ENCODE results near the gene XPO4.

DNA sequence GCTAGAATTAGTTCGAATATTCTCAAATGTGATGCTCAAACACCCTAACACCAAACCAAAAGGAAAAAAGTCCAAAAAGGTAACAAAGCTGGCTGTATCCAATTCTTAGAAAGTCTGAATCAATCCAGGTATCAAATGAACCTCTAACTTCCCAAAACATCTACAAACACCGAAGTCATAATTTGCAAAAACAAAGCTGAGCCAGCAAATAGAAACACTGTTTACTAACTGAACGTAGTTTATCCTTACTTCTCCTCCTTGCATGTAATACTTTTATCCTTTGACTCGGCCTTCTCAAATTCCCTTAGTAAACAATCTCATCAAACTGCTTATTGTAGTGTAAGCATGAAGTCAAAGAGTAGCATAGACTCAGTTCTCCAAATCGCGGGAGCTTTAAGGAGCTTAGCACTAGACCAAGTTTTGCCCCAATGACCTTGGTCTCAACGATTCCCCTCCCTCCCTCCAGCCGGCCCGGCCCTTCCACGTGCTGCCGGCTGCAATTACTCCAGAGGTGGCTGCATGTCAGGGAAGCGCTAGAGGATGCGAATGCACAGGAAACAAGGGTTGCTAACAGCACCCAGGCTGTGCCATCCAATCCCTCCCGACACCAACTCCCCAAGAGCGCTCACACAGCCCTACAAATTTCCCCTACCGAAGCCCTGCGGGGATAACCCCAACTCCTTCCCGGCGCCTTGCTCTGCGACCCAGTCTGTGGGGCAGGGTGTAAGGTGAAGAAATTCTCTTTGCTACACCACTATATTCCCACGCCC lies 693 bp downstream of the XPO4 start:
- TF ChIP-seq, protein P1, sequence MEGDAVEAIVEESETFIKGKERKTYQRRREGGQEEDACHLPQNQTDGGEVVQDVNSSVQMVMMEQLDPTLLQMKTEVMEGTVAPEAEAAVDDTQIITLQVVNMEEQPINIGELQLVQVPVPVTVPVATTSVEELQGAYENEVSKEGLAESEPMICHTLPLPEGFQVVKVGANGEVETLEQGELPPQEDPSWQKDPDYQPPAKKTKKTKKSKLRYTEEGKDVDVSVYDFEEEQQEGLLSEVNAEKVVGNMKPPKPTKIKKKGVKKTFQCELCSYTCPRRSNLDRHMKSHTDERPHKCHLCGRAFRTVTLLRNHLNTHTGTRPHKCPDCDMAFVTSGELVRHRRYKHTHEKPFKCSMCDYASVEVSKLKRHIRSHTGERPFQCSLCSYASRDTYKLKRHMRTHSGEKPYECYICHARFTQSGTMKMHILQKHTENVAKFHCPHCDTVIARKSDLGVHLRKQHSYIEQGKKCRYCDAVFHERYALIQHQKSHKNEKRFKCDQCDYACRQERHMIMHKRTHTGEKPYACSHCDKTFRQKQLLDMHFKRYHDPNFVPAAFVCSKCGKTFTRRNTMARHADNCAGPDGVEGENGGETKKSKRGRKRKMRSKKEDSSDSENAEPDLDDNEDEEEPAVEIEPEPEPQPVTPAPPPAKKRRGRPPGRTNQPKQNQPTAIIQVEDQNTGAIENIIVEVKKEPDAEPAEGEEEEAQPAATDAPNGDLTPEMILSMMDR (IDR thresholded peaks at IDR 0.05; ENCODE audit: low read depth, low read length): no peak
- no peak for TF ChIP-seq EZH2phosphoT487 (IDR thresholded peaks at IDR 0.05; ENCODE audit: low read depth)

Measured in OCI-LY3 (cell line).